ENCODE results near the gene MED13. TPM values are rescaled to one million over a fixed set of nuclear protein-coding genes. Genes with fewer than 3 reads are reported as not detected.

MED13 gene
- total RNA-seq, 4 donors from 2014 or later, result 24.3 to 69.0 (median 51.0) TPM

DNA sequence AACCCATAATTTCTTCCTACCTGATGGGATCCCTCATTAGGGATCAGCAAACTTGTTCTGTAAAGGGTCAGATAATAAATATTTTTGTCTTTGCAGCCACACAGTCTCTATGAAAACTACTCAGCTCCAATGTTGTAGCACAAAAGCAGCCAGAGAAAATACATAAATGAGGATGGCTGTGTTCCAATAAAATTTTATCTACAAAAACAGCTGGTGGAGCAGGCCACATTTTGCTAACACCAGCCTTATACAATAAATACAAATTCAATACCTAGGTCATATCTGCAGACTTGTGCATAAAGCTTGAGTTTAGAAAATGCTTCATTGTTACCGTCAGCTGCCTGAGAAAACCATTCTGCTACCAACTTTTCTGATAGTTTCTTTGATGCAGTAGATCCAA is 98.9 kb downstream of the MED13 start:
- Histone ChIP-seq H3K36me3 (peaks cover 13 to 100% (median 43%) of the 10 kb centered on the region in 3 donors), H3K27me3 (no peaks in the 10 kb centered on the region), H3K9me3 (no peaks in the 10 kb centered on the region), H3K4me3 (no peak overlapping the region), H3K4me1 (no peaks in the 10 kb centered on the region), H3K27ac (no peak overlapping the region)
- WGBS, 2 donors, result 0% methylated on average over 1 of the region's 1 CpG
- no peak for DNase-seq
- intact Hi-C loops (cut with DNase I), result no loop called here
- TF ChIP-seq, protein P1, sequence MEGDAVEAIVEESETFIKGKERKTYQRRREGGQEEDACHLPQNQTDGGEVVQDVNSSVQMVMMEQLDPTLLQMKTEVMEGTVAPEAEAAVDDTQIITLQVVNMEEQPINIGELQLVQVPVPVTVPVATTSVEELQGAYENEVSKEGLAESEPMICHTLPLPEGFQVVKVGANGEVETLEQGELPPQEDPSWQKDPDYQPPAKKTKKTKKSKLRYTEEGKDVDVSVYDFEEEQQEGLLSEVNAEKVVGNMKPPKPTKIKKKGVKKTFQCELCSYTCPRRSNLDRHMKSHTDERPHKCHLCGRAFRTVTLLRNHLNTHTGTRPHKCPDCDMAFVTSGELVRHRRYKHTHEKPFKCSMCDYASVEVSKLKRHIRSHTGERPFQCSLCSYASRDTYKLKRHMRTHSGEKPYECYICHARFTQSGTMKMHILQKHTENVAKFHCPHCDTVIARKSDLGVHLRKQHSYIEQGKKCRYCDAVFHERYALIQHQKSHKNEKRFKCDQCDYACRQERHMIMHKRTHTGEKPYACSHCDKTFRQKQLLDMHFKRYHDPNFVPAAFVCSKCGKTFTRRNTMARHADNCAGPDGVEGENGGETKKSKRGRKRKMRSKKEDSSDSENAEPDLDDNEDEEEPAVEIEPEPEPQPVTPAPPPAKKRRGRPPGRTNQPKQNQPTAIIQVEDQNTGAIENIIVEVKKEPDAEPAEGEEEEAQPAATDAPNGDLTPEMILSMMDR (IDR thresholded peaks at IDR 0.05), result no peak
- no peak for TF ChIP-seq POLR2A (IDR thresholded peaks at IDR 0.05)

DNA sequence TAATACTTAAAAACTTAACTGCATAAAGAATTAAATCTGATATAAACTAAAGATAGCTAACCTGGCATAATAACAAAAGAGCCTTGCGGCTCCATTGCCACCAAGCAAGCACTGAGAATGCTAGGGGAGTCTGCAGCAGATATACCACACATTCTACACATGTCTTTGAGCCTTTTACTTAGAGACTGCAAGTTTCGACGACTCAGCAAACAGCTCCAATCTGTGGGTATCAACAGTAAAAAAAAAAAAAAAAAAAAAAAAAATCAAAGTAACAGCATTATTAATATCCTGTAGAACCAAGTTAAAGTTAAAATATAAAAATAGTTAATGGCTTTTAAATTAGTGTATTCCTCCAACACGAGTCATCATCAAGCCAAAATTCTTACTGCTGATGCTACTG is 109.5 kb downstream of the MED13 start:
- no peaks in the 10 kb centered on the region for H3K4me1 ChIP-seq
- TF ChIP-seq POLR2A (IDR thresholded peaks at IDR 0.05), result no peak
- TF ChIP-seq, protein P1 (IDR thresholded peaks at IDR 0.05), result no peak
- H3K27ac ChIP-seq, result no peak overlapping the region
- H3K36me3 ChIP-seq, result peaks cover 14 to 100% (median 18%) of the 10 kb centered on the region in 3 donors
- intact Hi-C loops (cut with DNase I), result no loop called here
- 74 to 88% methylated on average over 4 of the region's 4 CpGs for WGBS, 2 donors
- no peak overlapping the region for H3K4me3 ChIP-seq
- H3K9me3 ChIP-seq, result no peaks in the 10 kb centered on the region
- H3K27me3 ChIP-seq, result no peaks in the 10 kb centered on the region
- no peak for DNase-seq

- peaks cover 6 to 100% (median 33%) of the 10 kb centered on the region in 3 donors for H3K36me3 ChIP-seq
- H3K4me3 ChIP-seq, result no peak overlapping the region
- no peak for DNase-seq
- TF ChIP-seq, protein P1 (IDR thresholded peaks at IDR 0.05), result no peak
- no peak for TF ChIP-seq POLR2A (IDR thresholded peaks at IDR 0.05)
- H3K9me3 ChIP-seq, result no peaks in the 10 kb centered on the region
- no peak overlapping the region for H3K27ac ChIP-seq
- 75 to 81% methylated on average over 3 of the region's 3 CpGs for WGBS, 2 donors
- intact Hi-C loops (cut with DNase I), result no loop called here
- H3K4me1 ChIP-seq, result no peaks in the 10 kb centered on the region
- H3K27me3 ChIP-seq, result no peaks in the 10 kb centered on the region
Measured at GRCh38 chr17:61947367-61948078, 117.6 kb downstream of the MED13 start.

GRCh38 chr17:61946359-61946758 is 118.7 kb downstream of the MED13 start:
- no peak for TF ChIP-seq POLR2A (IDR thresholded peaks at IDR 0.05)
- TF ChIP-seq, protein P1 (IDR thresholded peaks at IDR 0.05), result no peak
- intact Hi-C loops (cut with DNase I), result no loop called here
- Histone ChIP-seq H3K4me3 (no peak overlapping the region), H3K27ac (no peak overlapping the region), H3K9me3 (no peaks in the 10 kb centered on the region), H3K4me1 (no peaks in the 10 kb centered on the region), H3K36me3 (peaks cover 0 to 95% (median 32%) of the 10 kb centered on the region in 3 donors), H3K27me3 (no peaks in the 10 kb centered on the region)
- 83 to 86% methylated on average over 2 of the region's 2 CpGs for WGBS, 2 donors
- no peak for DNase-seq

- Histone ChIP-seq H3K4me3 (no peak overlapping the region), H3K9me3 (no peaks in the 10 kb centered on the region), H3K27me3 (no peaks in the 10 kb centered on the region), H3K4me1 (no peaks in the 10 kb centered on the region), H3K36me3 (peaks cover 0 to 68% (median 10%) of the 10 kb centered on the region in 3 donors), H3K27ac (no peak overlapping the region)
- TF ChIP-seq, protein P1 (IDR thresholded peaks at IDR 0.05), result no peak
- no peak for TF ChIP-seq POLR2A (IDR thresholded peaks at IDR 0.05)
- intact Hi-C loops (cut with DNase I), result no loop called here
- no peak for DNase-seq
- WGBS, 2 donors, result 90 to 94% methylated on average over 1 of the region's 1 CpG
Measured at GRCh38 chr17:61943117-61943516, 122.0 kb downstream of the MED13 start.

All from esophagus squamous epithelium (tissue), 5 donors.